ENCODE results near the gene CFAP74.

DNA sequence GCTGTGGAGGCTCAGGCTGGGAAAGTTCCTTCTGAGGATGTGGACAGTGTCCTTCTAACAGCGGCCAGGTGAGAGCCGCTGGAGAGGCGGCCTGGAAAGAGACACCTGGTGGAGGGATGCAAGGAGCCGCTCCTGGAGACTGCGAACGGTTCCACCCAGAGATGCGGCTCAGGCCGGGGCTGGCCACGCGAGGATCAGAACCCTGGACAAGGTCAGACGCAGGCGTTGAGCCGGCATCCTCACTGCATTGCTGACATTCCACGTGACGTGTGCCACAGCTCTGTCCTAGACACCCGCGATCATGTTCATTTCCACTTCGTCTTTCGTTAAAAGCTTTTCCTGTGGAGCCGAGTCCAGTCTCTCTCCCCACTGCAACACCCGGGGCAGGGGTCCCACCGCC, 28.8 kb downstream of the CFAP74 start:
- TF ChIP-seq POLR2A (IDR thresholded peaks at IDR 0.05; ENCODE audit: low read depth, low read length) (no peak), MXI1 (IDR thresholded peaks at IDR 0.05; ENCODE audit: borderline replicate concordance, low read depth, low read length) (no peak), NFE2L2 (IDR thresholded peaks at IDR 0.05; ENCODE audit: low read depth, low read length) (no peak), RAD21 (IDR thresholded peaks at IDR 0.05; ENCODE audit: low read length) (no peak), CEBPB (IDR thresholded peaks at IDR 0.05; ENCODE audit: low read depth, low read length) (no peak), BHLHE40 (IDR thresholded peaks at IDR 0.05; ENCODE audit: low read depth, low read length) (no peak)
- TF ChIP-seq, protein P1, sequence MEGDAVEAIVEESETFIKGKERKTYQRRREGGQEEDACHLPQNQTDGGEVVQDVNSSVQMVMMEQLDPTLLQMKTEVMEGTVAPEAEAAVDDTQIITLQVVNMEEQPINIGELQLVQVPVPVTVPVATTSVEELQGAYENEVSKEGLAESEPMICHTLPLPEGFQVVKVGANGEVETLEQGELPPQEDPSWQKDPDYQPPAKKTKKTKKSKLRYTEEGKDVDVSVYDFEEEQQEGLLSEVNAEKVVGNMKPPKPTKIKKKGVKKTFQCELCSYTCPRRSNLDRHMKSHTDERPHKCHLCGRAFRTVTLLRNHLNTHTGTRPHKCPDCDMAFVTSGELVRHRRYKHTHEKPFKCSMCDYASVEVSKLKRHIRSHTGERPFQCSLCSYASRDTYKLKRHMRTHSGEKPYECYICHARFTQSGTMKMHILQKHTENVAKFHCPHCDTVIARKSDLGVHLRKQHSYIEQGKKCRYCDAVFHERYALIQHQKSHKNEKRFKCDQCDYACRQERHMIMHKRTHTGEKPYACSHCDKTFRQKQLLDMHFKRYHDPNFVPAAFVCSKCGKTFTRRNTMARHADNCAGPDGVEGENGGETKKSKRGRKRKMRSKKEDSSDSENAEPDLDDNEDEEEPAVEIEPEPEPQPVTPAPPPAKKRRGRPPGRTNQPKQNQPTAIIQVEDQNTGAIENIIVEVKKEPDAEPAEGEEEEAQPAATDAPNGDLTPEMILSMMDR (conservative IDR thresholded peaks at IDR 0.05; ENCODE audit: low read depth, low read length), result no peak
- TF ChIP-seq, protein P2, sequence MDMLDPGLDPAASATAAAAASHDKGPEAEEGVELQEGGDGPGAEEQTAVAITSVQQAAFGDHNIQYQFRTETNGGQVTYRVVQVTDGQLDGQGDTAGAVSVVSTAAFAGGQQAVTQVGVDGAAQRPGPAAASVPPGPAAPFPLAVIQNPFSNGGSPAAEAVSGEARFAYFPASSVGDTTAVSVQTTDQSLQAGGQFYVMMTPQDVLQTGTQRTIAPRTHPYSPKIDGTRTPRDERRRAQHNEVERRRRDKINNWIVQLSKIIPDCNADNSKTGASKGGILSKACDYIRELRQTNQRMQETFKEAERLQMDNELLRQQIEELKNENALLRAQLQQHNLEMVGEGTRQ (IDR thresholded peaks at IDR 0.05; ENCODE audit: low read depth, low read length), result no peak
